HepG2 (cell line): ENCODE measurements around the gene IQCN. TPM values are rescaled to one million over a fixed set of nuclear protein-coding genes. Genes with fewer than 3 reads are reported as not detected.

ENCODE experiments used
- CEBPG ChIP-seq: IDR thresholded peaks from 2 replicates; pipeline ENCODE4 v1.6.1; 2016
- FOXK2 ChIP-seq: fragments of 450-650 bp; IDR thresholded peaks from 2 replicates; pipeline ENCODE4 v1.6.1; 2016
- ISX ChIP-seq: sonication (generic); formaldehyde crosslinking; conservative IDR thresholded peaks from 2 replicates; pipeline ENCODE4 v1.5.0; 2020; ENCODE audit warnings: missing genetic modification reagents
- MEF2D ChIP-seq: sonication (generic); formaldehyde crosslinking; IDR thresholded peaks from 2 replicates; pipeline ENCODE4 v1.5.1; 2020; ENCODE audit warnings: mild to moderate bottlenecking, missing genetic modification reagents
- NKX3-1 ChIP-seq: sonication (generic); formaldehyde crosslinking; IDR thresholded peaks from 2 replicates; pipeline ENCODE4 v1.5.0; 2020; ENCODE audit warnings: missing genetic modification reagents
- PBX3 ChIP-seq: sonication (generic); formaldehyde crosslinking; IDR thresholded peaks from 2 replicates; pipeline ENCODE4 v1.8.1; 2023; ENCODE audit warnings: missing genetic modification reagents, inconsistent platforms, borderline replicate concordance
- POLR2G ChIP-seq: fragments of 200-400 bp; formaldehyde crosslinking; IDR thresholded peaks from 2 replicates; pipeline ENCODE4 v1.6.1; 2018; ENCODE audit warnings: mild to moderate bottlenecking, low read depth, low read length, moderate library complexity
- SAP130 ChIP-seq: IDR thresholded peaks from 2 replicates; pipeline ENCODE4 v1.6.1; 2016; ENCODE audit warnings: low read depth
- TOPORS ChIP-seq: sonication (generic); formaldehyde crosslinking; IDR thresholded peaks from 2 replicates; pipeline ENCODE4 v1.8.0; 2023; ENCODE audit warnings: mild to moderate bottlenecking, missing genetic modification reagents
- YEATS4 ChIP-seq: sonication (generic); formaldehyde crosslinking; IDR thresholded peaks from 2 replicates; pipeline ENCODE4 v1.4.0; 2020; ENCODE audit warnings: missing genetic modification reagents, borderline replicate concordance
- ZNF318 ChIP-seq: sonication (generic); formaldehyde crosslinking; IDR thresholded peaks from 2 replicates; pipeline ENCODE4 v1.4.0; 2020; ENCODE audit warnings: mild to moderate bottlenecking, missing genetic modification reagents
- ZNF407 ChIP-seq: sonication (generic); formaldehyde crosslinking; IDR thresholded peaks from one replicate; pipeline ENCODE4 v1.5.1; 2020; ENCODE audit warnings: mild to moderate bottlenecking, missing genetic modification reagents; ENCODE audit errors: not compliant biosample characterization
- polyA plus RNA-seq, 8 experiments: library from polyadenylated mRNA; depleted of rRNA in 3 of 8; stranded (reverse) in 7 of 8; unstranded in 1 of 8; fragments of >200 nt; fragmentation: Illumina TruSeq in 4 of 8; extraction: Trizol in 4 of 8; gene quantifications; 2 replicates each; pipeline versions ENCODE4 v1.2.1 to v1.2.3, GENCODE V29; 2011 to 2016; ENCODE audit warnings: low read depth in 4 of 8, missing spikeins in 1 of 8, mixed read lengths in 1 of 8; ENCODE audit not compliant: insufficient read depth in 1 of 8
- total RNA-seq, 5 experiments: library from RNA; depleted of rRNA; stranded (reverse); fragments of >200 nt; fragmentation: Illumina TruSeq; extraction: Trizol; gene quantifications; 2 replicates each; pipeline ENCODE4 v1.2.3, GENCODE V29; 2016; ENCODE audit warnings: low read depth in 1 of 5

Gene IQCN
- total and polyA plus RNA-seq, 2 of the 13 experiments (the other 11 are each of a cell fraction or from before 2014, with no cell fraction given): 0.04 to 0.18 TPM

GRCh38 chr19:18223860-18224524 lies 50.3 kb downstream of the IQCN start (continued):
- no peak for TF ChIP-seq PBX3 (CRISPR knock-in tag)
- no peak for TF ChIP-seq FOXK2
- TF ChIP-seq ISX (CRISPR knock-in tag): no peak
- no peak for TF ChIP-seq CEBPG
- TF ChIP-seq ZNF407: no peak
- TF ChIP-seq NKX3-1: no peak
- TF ChIP-seq ZNF318 (CRISPR knock-in tag): no peak
- peak; percentile 69; the same call in 1 of the 2 replicates for TF ChIP-seq TOPORS (CRISPR knock-in tag)
- TF ChIP-seq MEF2D (CRISPR knock-in tag): peak; percentile 87
- peak; percentile 39; the same call in 1 of the 2 replicates for TF ChIP-seq SAP130 (CRISPR knock-in tag)
- TF ChIP-seq POLR2G: no peak
- peak; percentile 67; the same call in 1 of the 2 replicates for TF ChIP-seq YEATS4 (CRISPR knock-in tag)
